Osteocyte (in vitro differentiated cells): ENCODE results near the gene STAT4. TPM values are rescaled to one million over a fixed set of nuclear protein-coding genes. Genes with fewer than 3 reads are reported as not detected.
A peak's percentile ranks its signal among the peaks of the same experiment; 100 is the strongest.

Experiments
- DNase-seq: peaks from one replicate; pipeline ENCODE4 v3.0.0; 2021; ENCODE audit warnings: mixed read lengths; ENCODE audit not compliant: unreplicated experiment; ENCODE audit errors: extremely low spot score
- H3K27ac Mint-ChIP-seq: one replicate; pipeline ENCODE4 v1.8.0; 2021; ENCODE audit warnings: mild to moderate bottlenecking, mixed read lengths; ENCODE audit not compliant: unreplicated experiment
- H3K27me3 Mint-ChIP-seq: one replicate; pipeline ENCODE4 v1.8.0; 2021; ENCODE audit warnings: mixed read lengths; ENCODE audit not compliant: unreplicated experiment
- H3K36me3 Mint-ChIP-seq: one replicate; pipeline ENCODE4 v1.8.0; 2021; ENCODE audit warnings: mixed read lengths; ENCODE audit not compliant: unreplicated experiment
- H3K4me1 Mint-ChIP-seq: one replicate; pipeline ENCODE4 v1.8.0; 2021; ENCODE audit warnings: mixed read lengths; ENCODE audit not compliant: unreplicated experiment
- H3K4me3 Mint-ChIP-seq: one replicate; pipeline ENCODE4 v1.8.0; 2021; ENCODE audit warnings: mild to moderate bottlenecking, moderate library complexity, mixed read lengths; ENCODE audit not compliant: unreplicated experiment
- H3K9me3 Mint-ChIP-seq: one replicate; pipeline ENCODE4 v1.8.0; 2021; ENCODE audit warnings: mixed read lengths; ENCODE audit not compliant: unreplicated experiment
- total RNA-seq: library from RNA; stranded (reverse); gene quantifications from 2 replicates; pipeline ENCODE4 v1.2.1, GENCODE V29; 2021
- TF ChIP-seq, protein P1 (sequence below): fragments of 200-600 bp; sonication (generic); IDR thresholded peaks from 2 replicates; pipeline ENCODE4 v1.5.0; 2021; ENCODE audit warnings: antibody characterized with exemption, mild to moderate bottlenecking, moderate library complexity

The STAT4 gene
- total RNA-seq, 1 donor from 2014 or later, result 1.3 TPM

DNA sequence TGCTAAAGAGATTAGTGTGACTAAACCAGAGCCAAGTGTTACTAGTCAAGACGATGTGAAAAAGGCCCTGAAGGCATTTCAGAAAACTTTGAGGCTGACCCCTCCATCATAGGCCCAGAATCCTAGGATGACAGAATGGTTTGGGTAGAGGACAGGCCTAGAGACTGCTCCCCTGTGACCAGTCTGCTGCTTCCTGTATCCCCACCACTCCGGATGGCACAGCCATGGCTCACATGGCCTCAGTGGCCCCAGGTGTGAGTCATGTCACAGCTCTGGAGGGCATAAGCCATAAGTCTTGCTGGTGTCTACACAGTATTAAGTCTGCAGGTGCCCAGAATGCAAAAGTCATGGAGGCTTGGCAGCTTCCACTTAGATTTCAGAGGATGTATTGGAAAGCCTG, 124.4 kb downstream of the STAT4 start:
- DNase-seq, result no peak
- Mint-ChIP-seq H3K4me1 (peaks cover 5% of the 10 kb centered on the region), H3K27ac (no peak overlapping the region), H3K9me3 (no peaks in the 10 kb centered on the region), H3K36me3 (no peaks in the 10 kb centered on the region), H3K27me3 (no peaks in the 10 kb centered on the region), H3K4me3 (no peak overlapping the region)
- TF ChIP-seq, protein P1, sequence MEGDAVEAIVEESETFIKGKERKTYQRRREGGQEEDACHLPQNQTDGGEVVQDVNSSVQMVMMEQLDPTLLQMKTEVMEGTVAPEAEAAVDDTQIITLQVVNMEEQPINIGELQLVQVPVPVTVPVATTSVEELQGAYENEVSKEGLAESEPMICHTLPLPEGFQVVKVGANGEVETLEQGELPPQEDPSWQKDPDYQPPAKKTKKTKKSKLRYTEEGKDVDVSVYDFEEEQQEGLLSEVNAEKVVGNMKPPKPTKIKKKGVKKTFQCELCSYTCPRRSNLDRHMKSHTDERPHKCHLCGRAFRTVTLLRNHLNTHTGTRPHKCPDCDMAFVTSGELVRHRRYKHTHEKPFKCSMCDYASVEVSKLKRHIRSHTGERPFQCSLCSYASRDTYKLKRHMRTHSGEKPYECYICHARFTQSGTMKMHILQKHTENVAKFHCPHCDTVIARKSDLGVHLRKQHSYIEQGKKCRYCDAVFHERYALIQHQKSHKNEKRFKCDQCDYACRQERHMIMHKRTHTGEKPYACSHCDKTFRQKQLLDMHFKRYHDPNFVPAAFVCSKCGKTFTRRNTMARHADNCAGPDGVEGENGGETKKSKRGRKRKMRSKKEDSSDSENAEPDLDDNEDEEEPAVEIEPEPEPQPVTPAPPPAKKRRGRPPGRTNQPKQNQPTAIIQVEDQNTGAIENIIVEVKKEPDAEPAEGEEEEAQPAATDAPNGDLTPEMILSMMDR, result no peak

DNA sequence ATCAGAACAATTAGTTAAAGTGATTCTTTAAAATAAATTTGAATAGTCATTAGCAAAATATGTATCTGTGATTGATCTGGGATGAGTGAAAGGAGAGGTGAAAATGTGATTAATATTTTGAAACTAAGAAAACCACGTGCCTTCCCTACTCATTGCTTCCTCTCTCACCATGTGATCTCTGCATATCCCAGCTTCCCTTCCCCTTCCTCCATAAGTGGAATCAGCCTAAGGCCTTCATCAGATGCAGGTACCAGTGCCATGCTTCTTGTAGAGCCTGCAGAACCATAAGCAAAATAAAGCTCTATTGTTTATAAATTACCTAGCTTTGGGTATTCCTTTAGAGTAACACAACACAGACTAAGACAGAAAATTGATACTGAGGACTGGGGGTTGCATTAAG, 125.7 kb downstream of the STAT4 start:
- TF ChIP-seq, protein P1, result no peak
- Mint-ChIP-seq H3K36me3 (no peaks in the 10 kb centered on the region), H3K4me1 (peaks cover under 1% of the 10 kb centered on the region), H3K27me3 (no peaks in the 10 kb centered on the region), H3K4me3 (no peak overlapping the region), H3K27ac (no peak overlapping the region), H3K9me3 (no peaks in the 10 kb centered on the region)
- no peak for DNase-seq

DNA sequence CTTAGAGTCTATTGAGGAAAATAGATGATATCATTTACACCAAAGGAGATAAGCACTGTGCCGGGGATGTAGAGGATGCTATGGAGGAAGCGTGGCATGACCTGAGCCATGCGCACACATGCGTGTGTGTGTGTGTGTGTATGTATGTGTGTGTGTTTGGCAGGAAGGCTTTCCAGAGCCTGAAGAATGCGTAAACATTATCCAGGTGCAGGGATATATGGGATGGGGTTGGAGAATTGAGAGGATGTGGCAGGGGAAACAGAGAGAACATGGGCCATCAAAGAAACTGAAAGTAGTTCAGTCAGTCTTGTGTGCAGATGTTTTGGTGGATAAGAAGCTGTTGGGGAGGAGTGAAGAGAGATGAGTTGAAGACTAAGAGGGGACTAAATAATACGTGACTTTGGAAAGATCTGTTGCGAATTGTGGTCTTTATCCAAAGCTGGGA, 127.5 kb downstream of the STAT4 start:
- H3K27me3 Mint-ChIP-seq, result no peaks in the 10 kb centered on the region
- H3K27ac Mint-ChIP-seq, result no peak overlapping the region
- peaks cover 3% of the 10 kb centered on the region for H3K4me1 Mint-ChIP-seq
- H3K36me3 Mint-ChIP-seq, result no peaks in the 10 kb centered on the region
- H3K4me3 Mint-ChIP-seq, result no peak overlapping the region
- DNase-seq, result no peak
- no peaks in the 10 kb centered on the region for H3K9me3 Mint-ChIP-seq
- TF ChIP-seq, protein P1, result no peak

DNA sequence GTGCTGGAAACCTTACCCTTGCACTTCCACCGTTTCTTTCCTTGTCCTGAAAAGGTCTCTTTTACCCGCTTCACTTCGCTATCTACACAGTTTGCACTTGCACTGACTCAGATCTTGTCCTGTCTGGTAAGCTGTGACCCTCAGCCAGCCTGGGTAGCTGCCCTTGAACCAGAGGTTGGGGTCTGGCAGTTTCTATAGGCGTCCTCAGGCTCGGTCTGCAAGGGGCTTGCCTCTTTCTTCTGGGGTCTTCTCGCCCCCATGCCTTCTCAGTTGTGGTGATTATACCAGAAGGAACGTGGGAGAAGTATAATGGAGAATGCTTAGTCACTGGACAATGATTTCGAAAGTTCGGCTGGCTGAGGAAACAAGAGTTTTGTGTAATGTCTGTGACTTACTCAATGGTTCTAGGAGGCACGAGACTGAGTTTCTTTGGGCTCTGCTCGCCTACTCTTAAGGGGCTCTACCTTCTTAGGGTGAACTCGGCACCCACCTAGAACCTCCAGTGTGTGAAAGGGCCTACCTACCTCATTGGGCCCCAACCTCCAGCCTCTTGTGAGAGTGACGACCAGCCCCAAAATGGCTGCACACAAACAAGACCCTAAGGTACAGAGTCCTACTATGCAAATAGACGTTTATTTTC, 129.9 kb downstream of the STAT4 start:
- no peak overlapping the region for H3K27ac Mint-ChIP-seq
- H3K27me3 Mint-ChIP-seq, result no peaks in the 10 kb centered on the region
- TF ChIP-seq, protein P1, result no peak
- no peak for DNase-seq
- H3K4me1 Mint-ChIP-seq, result peaks cover 3% of the 10 kb centered on the region
- no peak overlapping the region for H3K4me3 Mint-ChIP-seq
- H3K36me3 Mint-ChIP-seq, result no peaks in the 10 kb centered on the region
- H3K9me3 Mint-ChIP-seq, result no peaks in the 10 kb centered on the region

DNA sequence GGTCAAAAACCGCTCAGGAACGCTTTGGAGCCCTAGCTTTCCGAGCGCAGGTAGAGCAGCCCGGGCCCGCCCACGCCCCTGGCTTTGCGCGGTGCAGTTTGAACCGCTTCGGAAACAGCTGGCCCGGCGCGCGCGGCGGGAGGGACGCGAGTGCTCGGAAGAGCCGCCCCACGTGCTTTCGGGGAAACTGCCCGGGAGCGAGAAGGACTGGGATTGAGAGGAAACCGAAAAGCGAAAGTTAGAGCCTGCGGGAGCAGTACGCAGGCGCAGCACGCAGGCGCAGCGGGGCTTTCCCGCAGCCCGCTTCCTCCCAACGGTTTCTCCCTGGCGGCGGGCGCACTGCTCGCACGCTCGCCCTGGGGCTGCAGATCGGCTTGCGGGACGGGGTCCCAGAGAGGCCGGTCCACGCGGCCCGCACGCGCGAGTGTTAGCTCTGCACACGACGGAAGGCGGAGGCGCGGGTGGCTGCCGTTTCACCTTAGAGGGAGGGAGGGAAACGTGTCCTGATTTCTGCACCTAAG, 130.5 kb downstream of the STAT4 start:
- H3K9me3 Mint-ChIP-seq, result no peaks in the 10 kb centered on the region

More for the DNA sequence above, 130.5 kb downstream of the STAT4 start:
- H3K36me3 Mint-ChIP-seq, result no peaks in the 10 kb centered on the region
- TF ChIP-seq, protein P1, result no peak
- H3K4me1 Mint-ChIP-seq, result peaks cover 3% of the 10 kb centered on the region
- no peaks in the 10 kb centered on the region for H3K27me3 Mint-ChIP-seq
- H3K27ac Mint-ChIP-seq, result no peak overlapping the region
- DNase-seq, result peak; percentile 98
- H3K4me3 Mint-ChIP-seq, result no peak overlapping the region
